ENCODE results near the gene SOX5. TPM values are rescaled to one million over a fixed set of nuclear protein-coding genes. Genes with fewer than 3 reads are reported as not detected.

Gene SOX5
- total RNA-seq, 1 experiment from 2014 or later, result 3.1 TPM

- Histone ChIP-seq H3K4me2 (ENCODE audit: insufficient read depth, insufficient read length, low read length) (no peak overlapping the region), H4K91ac (ENCODE audit: insufficient read length, low read depth, low read length) (no peak overlapping the region), H3K4me1 (ENCODE audit: insufficient read depth, low read length) (no peaks in the 10 kb centered on the region), H2BK5ac (ENCODE audit: insufficient read length, low read length) (no peak overlapping the region), H3K27ac (ENCODE audit: insufficient read length, low read depth, low read length) (no peak overlapping the region), H3K14ac (ENCODE audit: insufficient read depth, low read length) (no peak overlapping the region), H3K79me1 (ENCODE audit: insufficient read depth, low read depth, low read length, poor library complexity, severe bottlenecking) (no peaks in the 10 kb centered on the region), H3K9ac (ENCODE audit: extremely low read depth, insufficient read length, low read length) (no peak overlapping the region), H3K9me3 (ENCODE audit: control insufficient read depth, low read depth, low read length) (no peaks in the 10 kb centered on the region), H2AFZ (ENCODE audit: low read length) (no peak overlapping the region), H3K79me2 (ENCODE audit: insufficient read depth, low read length) (no peaks in the 10 kb centered on the region), H3K23ac (ENCODE audit: insufficient read length, low read depth, low read length) (no peak overlapping the region), H3K18ac (ENCODE audit: insufficient read length, low read depth, low read length) (no peak overlapping the region), H2BK20ac (ENCODE audit: low read depth, low read length, poor library complexity, severe bottlenecking) (no peak overlapping the region), H3K27me3 (ENCODE audit: insufficient read depth, low read length) (no peaks in the 10 kb centered on the region), H2AK5ac (ENCODE audit: insufficient read length, low read length) (no peak overlapping the region), H3K23me2 (ENCODE audit: insufficient read length, low read depth, low read length, poor library complexity, severe bottlenecking) (no peaks in the 10 kb centered on the region), H3K4ac (ENCODE audit: low read depth, low read length) (no peak overlapping the region), H2BK120ac (ENCODE audit: low read depth, low read length, poor library complexity, severe bottlenecking) (no peak overlapping the region), H2BK15ac (ENCODE audit: low read depth, low read length) (no peak overlapping the region), H3K56ac (ENCODE audit: insufficient read length, low read depth, low read length) (no peak overlapping the region), H2BK12ac (ENCODE audit: insufficient read length, low read depth, low read length) (no peak overlapping the region), H4K20me1 (ENCODE audit: control insufficient read depth, insufficient read depth, insufficient read length) (no peaks in the 10 kb centered on the region), H3T11ph (ENCODE audit: low read length) (no peak overlapping the region), H4K5ac (ENCODE audit: insufficient read length, low read depth, low read length) (no peak overlapping the region), H4K8ac (replicated peaks; ENCODE audit: insufficient read length, low read depth, low read length) (no peak overlapping the region)
- no peak overlapping the region for H3K4me3 Mint-ChIP-seq
- TF ChIP-seq CTCF (conservative IDR thresholded peaks at IDR 0.05), result no peak
- no peaks in the 10 kb centered on the region for H3K4me1 Mint-ChIP-seq
- DNase-seq, result no peak
- no peaks in the 10 kb centered on the region for H3K9me3 Mint-ChIP-seq
- H3K36me3 Mint-ChIP-seq (ENCODE audit: insufficient read depth in 1 of 3, low read depth in 3 of 3), result no peaks in the 10 kb centered on the region
- no peaks in the 10 kb centered on the region for H3K27me3 Mint-ChIP-seq (ENCODE audit: low read depth)
- no CpG with 5 or more reads among the region's 1 CpG for WGBS (ENCODE audit: extremely low coverage, insufficient read length, low lambda C conversion rate)
- H3K27ac Mint-ChIP-seq, result no peak overlapping the region
Observed at GRCh38 chr12:23552417-23552816, 397.1 kb downstream of the SOX5 start.

Measured in H9 (cell line).